Measurements from ENCODE around the gene CWF19L2.
"Not testable (repeated sequence)": the region's sequence is repeated elsewhere in the genome, so short reads cannot be mapped to it uniquely, and the experiment has no call there.

The CWF19L2 gene

GRCh38 chr11:107430525-107430924, 27.1 kb downstream of the CWF19L2 start:
- DNase-seq: no peak

- no peak for DNase-seq
Measured at GRCh38 chr11:107427569-107428180, 29.9 kb downstream of the CWF19L2 start.

- no peak for DNase-seq
Measured at GRCh38 chr11:107413352-107413751, 44.3 kb downstream of the CWF19L2 start.

- DNase-seq: no peak
Measured at GRCh38 chr11:107408762-107409211, 48.8 kb downstream of the CWF19L2 start.

- no peak for DNase-seq
Measured at GRCh38 chr11:107405260-107405659, 52.4 kb downstream of the CWF19L2 start.

- DNase-seq: not testable (repeated sequence)
Measured at GRCh38 chr11:107401131-107401530, 56.5 kb downstream of the CWF19L2 start.

- DNase-seq: no peak
Measured at GRCh38 chr11:107397357-107397756, 60.3 kb downstream of the CWF19L2 start.

- no peak for DNase-seq
Measured at GRCh38 chr11:107392611-107393010, 65.0 kb downstream of the CWF19L2 start.

GRCh38 chr11:107390701-107391100, 66.9 kb downstream of the CWF19L2 start:
- not testable (repeated sequence) for DNase-seq

GRCh38 chr11:107387666-107388065, 70.0 kb downstream of the CWF19L2 start:
- no peak for DNase-seq

- no peak for DNase-seq
Measured at GRCh38 chr11:107385361-107385981, 72.2 kb downstream of the CWF19L2 start.

- DNase-seq: no peak
Measured at GRCh38 chr11:107384144-107384852, 73.3 kb downstream of the CWF19L2 start.

- no peak for DNase-seq
Measured at GRCh38 chr11:107372439-107372838, 85.2 kb downstream of the CWF19L2 start.

GRCh38 chr11:107370390-107370789, 87.2 kb downstream of the CWF19L2 start:
- no peak for DNase-seq

- no peak for DNase-seq
Measured at GRCh38 chr11:107359701-107360100, 97.9 kb downstream of the CWF19L2 start.

GRCh38 chr11:107357877-107358276, 99.7 kb downstream of the CWF19L2 start:
- no peak for DNase-seq

- no peak for DNase-seq
Measured at GRCh38 chr11:107354780-107355179, 102.8 kb downstream of the CWF19L2 start.

GRCh38 chr11:107337917-107338316, 119.7 kb downstream of the CWF19L2 start:
- DNase-seq: no peak

- DNase-seq: no peak
Measured at GRCh38 chr11:107331728-107332127, 125.9 kb downstream of the CWF19L2 start.

- DNase-seq: no peak
Measured at GRCh38 chr11:107329164-107329563, 128.5 kb downstream of the CWF19L2 start.

- DNase-seq: no peak
Measured at GRCh38 chr11:107316426-107316825, 141.2 kb downstream of the CWF19L2 start.

- no peak for DNase-seq
Measured at GRCh38 chr11:107307991-107308390, 149.6 kb downstream of the CWF19L2 start.

- DNase-seq: no peak
Measured at GRCh38 chr11:107301878-107302277, 155.7 kb downstream of the CWF19L2 start.

GRCh38 chr11:107293677-107294344, 163.8 kb downstream of the CWF19L2 start:
- no peak for DNase-seq
